ENCODE results near the gene AFAP1L1.

Gene AFAP1L1

DNA sequence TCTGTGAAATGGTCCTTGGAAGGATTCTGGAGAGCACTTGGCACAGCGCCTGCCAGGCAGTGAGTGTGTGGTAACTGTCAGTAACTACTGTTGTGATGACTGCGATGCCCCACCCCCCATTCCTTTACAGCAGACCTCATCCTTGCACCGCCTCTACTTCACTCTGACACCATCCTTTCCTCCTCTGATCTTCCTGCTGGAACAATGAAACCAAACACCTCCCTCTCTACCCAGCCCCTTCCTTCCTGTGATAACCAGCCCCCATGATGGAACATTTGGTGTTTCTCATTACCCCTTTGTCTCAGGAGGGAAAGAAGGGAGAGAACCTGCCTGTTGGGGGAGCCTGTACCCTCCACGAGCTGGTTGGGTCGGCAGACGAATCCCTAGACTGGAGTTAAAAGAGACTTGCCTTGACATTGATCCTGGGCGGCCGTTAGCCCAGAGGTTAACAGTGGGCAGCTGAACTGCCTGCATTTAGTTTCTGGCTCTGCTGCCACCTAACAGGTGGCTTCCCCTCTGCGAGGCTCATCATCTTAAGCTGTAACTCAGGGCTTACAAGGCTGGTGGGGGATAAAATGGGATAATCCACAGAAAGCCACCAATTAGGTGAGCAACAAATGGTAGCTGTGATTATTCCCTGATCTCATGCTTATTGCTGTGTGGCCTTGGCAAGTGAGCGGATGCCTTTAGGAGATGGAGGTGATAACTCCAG, 39.4 kb downstream of the AFAP1L1 start:
- in situ Hi-C loops (cut with HindIII; ENCODE audit: low sequenced_read_pairs): no loop called here

DNA sequence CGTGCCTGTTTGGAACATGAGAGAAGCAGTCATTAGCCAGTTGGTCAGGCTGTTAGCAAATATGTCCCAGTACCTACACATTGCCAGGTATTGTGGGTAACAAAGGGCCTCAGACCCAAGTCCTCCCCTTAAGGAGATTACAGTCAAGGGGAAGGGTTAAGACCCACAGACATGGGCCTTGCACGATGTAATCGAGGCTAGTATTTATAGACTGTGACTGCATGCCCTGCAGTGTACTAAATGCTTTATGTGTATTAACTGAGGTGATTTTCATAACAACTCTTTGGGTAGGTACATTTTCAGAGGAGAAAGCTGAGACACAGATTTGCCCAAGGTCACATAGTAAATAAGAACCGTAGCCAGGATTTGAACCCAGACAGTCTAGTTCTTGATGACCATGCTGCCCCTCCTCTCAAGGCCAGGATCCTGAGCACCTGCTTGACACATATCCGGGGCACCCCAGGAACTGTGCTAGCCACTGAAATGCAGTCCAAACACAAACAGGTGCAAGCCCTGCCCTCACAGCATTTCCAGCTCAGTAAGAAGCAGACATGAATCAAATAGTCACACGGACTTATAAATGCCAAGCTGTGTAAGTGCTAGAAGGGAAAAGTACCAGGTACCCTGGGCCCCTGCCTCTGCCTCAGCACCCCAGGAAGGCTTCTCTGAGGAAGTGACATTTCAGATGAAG, 41.6 kb downstream of the AFAP1L1 start:
- in situ Hi-C loops (cut with HindIII; ENCODE audit: low sequenced_read_pairs): no loop called here

GRCh38 chr5:149314571-149315111, 43.0 kb downstream of the AFAP1L1 start:
- in situ Hi-C loops (cut with HindIII; ENCODE audit: low sequenced_read_pairs): no loop called here

DNA sequence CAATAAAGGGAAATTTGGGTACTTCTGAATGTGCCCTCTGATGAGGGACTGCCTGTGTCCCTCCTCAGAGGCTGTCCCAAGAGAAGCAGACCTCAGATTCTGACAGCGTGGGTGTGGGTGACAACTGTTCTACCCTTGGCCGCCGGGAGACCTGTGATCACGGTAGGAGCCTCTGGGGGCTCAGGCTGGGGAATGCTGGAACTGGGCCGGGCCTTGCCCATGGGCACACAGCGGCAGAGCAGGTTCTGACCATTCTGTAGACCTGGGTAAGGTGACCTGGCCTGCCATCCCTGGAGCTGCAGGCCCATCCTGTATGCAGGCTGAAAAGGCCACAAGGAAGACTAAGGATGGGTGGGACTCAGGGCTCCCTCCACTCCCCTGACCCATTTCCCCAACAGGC, 44.1 kb downstream of the AFAP1L1 start:
- in situ Hi-C loops (cut with HindIII; ENCODE audit: low sequenced_read_pairs): no loop called here

GRCh38 chr5:149317281-149318048, 45.8 kb downstream of the AFAP1L1 start:
- in situ Hi-C loops (cut with HindIII; ENCODE audit: low sequenced_read_pairs): no loop called here

DNA sequence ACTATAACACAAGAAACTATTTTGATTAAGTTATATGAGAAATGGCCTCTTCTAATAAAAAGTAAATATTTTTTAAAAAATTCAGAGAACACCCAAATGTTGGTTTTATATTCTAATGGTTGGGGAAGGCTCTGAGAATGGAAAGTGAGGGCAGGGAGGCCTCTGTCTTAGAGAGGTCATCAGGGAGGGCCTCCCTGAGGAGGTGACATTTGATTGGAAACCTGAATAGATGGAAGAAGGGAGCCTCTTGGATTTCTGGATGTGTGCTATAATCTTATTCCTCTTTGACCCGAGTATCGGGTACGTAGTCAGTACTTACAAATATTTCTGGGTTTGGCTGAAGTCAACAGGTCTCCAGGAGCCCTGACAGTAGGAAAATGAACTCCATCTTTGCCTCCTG, 47.5 kb downstream of the AFAP1L1 start:
- in situ Hi-C loops (cut with HindIII; ENCODE audit: low sequenced_read_pairs): no loop called here

DNA sequence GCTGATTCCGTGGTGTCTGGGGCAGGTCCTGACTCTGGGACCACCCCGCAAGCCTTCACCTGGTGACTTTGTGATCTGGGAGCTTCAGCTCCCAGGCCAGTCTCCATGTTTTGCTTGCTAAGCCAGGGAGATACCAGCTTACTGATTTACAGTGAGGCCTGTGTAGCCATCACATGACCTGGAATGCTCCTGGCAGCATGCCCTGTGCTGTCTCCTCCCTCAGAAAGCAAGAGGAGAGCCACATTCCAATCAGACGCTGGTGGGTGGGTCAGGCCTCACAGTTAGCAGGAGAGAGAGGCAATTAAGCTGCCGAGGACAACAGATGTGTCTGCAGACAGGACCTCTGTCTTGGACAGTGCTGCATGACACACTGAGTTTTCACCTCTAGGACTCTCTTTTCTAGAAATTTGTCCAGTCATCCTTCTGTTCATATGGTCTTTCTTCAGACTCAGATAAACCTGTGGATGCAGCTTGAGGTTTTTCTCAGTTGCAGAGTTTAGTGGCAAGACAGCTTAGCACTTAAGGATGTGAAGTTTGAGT, 49.2 kb downstream of the AFAP1L1 start:
- in situ Hi-C loops (cut with HindIII; ENCODE audit: low sequenced_read_pairs): no loop called here

GRCh38 chr5:149322518-149322917, 50.9 kb downstream of the AFAP1L1 start:
- in situ Hi-C loops (cut with HindIII; ENCODE audit: low sequenced_read_pairs): no loop called here

- in situ Hi-C loops (cut with HindIII; ENCODE audit: low sequenced_read_pairs): no loop called here
Observed at GRCh38 chr5:149323210-149323609, 51.6 kb downstream of the AFAP1L1 start.

DNA sequence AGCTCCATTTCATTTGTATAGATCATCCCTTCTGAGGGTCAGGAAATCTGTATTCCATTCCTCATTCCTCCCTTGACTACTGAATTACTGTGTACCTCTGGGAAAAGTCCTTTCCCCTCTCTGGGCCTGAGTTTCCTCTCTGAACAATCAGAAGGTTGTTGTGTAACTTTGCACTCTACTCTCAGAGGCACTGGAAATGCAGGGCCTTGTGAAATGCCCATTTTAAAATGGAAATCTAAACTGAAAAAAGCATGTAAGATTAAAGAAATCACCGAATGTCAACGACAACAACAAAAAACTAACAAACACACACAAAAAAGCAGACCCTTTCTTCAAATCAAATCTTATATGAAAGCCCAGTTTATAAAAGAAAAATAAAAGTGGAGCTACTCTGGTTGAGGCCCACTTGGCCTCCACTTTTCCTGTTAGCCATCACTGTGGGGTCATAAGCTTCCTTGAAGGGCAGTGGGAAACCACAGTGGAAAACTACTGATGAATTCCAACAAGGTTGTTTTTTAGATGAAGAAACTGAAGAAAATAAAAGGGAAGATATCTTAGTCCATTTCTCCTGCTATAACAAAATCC, 52.1 kb downstream of the AFAP1L1 start:
- in situ Hi-C loops (cut with HindIII; ENCODE audit: low sequenced_read_pairs): no loop called here

- in situ Hi-C loops (cut with HindIII; ENCODE audit: low sequenced_read_pairs): no loop called here
Observed at GRCh38 chr5:149324641-149325040, 53.0 kb downstream of the AFAP1L1 start.

- in situ Hi-C loops (cut with HindIII; ENCODE audit: low sequenced_read_pairs): no loop called here
Observed at GRCh38 chr5:149325166-149325735, 53.6 kb downstream of the AFAP1L1 start.

DNA sequence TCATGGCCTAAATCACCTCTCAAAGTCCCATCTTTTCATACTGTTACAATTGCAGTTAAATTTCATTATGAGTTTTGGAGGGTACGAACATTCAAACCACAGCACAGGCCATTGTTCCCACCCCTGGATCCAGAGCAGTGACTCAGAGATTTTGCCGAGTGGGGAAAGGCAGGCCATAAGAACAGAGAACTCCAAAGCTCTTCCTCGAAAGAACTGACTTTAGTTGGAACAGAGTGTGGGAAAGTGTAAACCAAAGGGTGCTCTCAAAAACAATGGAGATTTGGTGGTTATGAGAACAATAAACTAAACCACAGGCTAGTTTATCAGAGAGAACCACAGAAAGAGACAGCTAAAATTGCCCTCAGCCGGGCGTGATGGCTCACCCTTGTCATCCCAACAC, 54.2 kb downstream of the AFAP1L1 start:
- in situ Hi-C loops (cut with HindIII; ENCODE audit: low sequenced_read_pairs): no loop called here

DNA sequence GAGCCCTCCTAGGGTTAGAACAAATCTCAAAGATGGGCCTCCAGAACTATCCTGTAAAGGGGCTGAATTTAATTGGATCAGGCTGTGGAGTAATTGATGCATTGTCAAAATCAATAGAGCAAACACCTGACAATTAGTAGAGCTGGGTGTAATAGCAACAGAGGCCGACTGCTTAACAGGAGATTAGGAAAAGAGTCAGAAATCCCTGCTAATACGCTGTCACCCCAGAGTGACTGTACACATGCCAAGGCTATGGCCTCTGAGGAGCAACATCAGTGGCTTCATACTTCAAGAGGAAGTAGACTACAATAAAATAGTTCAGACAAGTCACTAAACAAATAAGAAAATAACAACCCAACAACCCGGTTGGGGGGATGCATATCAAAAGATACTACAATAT, 55.0 kb downstream of the AFAP1L1 start:
- in situ Hi-C loops (cut with HindIII; ENCODE audit: low sequenced_read_pairs): no loop called here

GRCh38 chr5:149328177-149328576, 56.5 kb downstream of the AFAP1L1 start:
- in situ Hi-C loops (cut with HindIII; ENCODE audit: low sequenced_read_pairs): no loop called here

GRCh38 chr5:149333711-149334443, 62.2 kb downstream of the AFAP1L1 start:
- in situ Hi-C loops (cut with HindIII; ENCODE audit: low sequenced_read_pairs): no loop called here

DNA sequence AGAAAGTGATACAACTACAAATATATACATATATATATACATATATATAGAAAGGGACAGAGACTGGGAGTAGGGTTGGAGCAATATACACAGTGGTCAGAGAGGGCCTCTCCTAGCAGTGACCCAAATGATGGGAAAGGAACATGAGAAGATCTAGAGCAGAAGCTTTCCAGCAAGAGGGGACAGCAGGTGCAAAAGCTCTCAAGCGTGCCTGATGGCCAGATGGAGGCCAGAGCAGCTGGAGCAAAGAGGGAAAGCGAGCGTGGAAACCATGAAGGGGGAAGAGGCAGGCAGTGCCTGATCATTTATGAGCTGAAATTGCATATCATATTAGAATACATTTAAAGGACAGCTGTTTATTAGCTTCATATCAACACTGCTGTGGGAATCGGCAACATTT, 66.1 kb downstream of the AFAP1L1 start:
- in situ Hi-C loops (cut with HindIII; ENCODE audit: low sequenced_read_pairs): no loop called here

DNA sequence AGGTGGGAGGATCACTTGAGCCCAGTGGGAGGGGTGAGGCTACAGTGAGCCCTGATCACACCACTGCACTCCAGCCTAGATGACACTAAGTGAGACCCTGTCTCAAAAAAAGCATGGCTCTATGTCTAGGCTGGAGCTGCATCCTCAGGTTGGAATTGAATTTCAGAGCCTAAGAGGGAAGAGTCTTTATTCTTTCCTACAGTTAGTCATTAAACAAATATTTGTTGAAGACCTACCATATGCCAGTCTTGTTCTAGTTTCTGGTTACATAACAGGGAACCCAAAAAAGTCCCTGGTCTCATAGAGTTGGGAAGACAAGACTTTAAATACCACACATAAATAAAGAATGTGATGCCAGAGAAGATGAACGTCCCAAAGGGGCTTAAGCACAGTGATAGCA, 66.7 kb downstream of the AFAP1L1 start:
- in situ Hi-C loops (cut with HindIII; ENCODE audit: low sequenced_read_pairs): no loop called here

DNA sequence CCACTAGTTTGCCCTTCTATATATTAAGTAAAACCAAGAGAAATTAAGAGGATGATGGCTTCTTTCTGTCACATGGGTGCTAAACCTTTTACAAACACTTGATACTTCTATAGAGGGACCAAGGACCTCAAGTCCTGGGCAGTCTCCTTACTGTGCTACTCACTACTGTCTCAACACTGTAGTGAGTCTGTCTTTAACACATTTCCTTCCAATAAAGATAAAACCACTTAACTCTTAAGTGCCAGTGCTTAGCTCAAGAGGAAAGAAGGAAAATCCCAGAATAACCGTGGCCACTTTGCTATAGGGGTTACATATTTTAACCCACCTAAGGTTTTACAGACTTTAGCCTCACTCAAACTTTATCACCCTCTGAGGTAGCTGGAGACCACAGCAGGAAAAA, 69.3 kb downstream of the AFAP1L1 start:
- in situ Hi-C loops (cut with HindIII; ENCODE audit: low sequenced_read_pairs): no loop called here

DNA sequence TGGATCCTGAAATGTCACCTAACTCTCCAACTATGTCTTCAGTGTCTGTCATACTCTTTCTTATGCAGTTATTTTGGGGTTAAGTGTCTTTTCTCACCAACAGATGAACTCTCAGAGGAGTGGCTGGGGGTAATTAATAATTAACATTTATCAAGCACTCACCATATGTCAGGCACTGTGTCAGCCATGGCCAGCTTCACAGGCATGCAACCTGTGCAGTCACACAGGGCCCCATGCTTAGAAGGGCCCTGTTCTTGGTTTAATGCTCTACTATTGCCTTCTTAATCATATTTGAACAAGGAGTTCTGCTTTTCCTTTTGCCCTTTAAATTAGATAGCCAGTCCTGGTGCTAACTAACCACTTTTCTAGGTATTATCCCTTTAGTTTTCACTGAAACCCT, 70.2 kb downstream of the AFAP1L1 start:
- in situ Hi-C loops (cut with HindIII; ENCODE audit: low sequenced_read_pairs): no loop called here
